A549 (cell line): Measurements from ENCODE around the gene BRMS1. TPM values are rescaled to one million over a fixed set of nuclear protein-coding genes. Genes with fewer than 3 reads are reported as not detected.

Experiments used
- ATAC-seq, 2 experiments: fragments of 200-7000 bp in 1 of 2; fragments of >200 bp in 1 of 2; cut with Nextera tagmentation in 1 of 2; cut with Tn5 transposase in 1 of 2; 3 replicates each; pipeline versions ENCODE4 v1.8.0 to v1.9.1; 2018 to 2020; ENCODE audit warnings: mild to moderate bottlenecking in 1 of 2, moderate library complexity in 1 of 2
- CTCF ChIA-PET: fragments of 300-600 bp; sonication (Branson Sonifier 250); formaldehyde crosslinking; extraction: SDS; loops from one replicate; lab custom pipeline; 2021; ENCODE audit warnings: antibody characterized with exemption, inconsistent platforms; lab: Yijun Ruan, JAX
- POLR2A ChIA-PET: fragments of 350-600 bp; formaldehyde crosslinking; extraction: SDS; loops from one replicate; lab custom pipeline; 2021; ENCODE audit warnings: antibody characterized with exemption, inconsistent platforms; lab: Yijun Ruan, JAX
- DNase-seq, 2 experiments: peaks; one replicate each; pipeline versions ENCODE4 v3.0.0 to v3.0.0-alpha.2; 2011 to 2016; ENCODE audit warnings: low read depth in 1 of 2, low spot score in 1 of 2
- FAIRE-seq: peaks from 2 replicates; lab custom pipeline; 2011; peaks lifted over from hg19 to GRCh38; lab: Jason Lieb, UNC
- H3K27ac ChIP-seq, 2 experiments: fragments of >200 bp; sonication (Bioruptor Twin); formaldehyde crosslinking; 3 replicates each; pipeline ENCODE4 v1.5.1; 2016 to 2017
- H3K4me1 ChIP-seq: fragments of >200 bp; sonication (Bioruptor Twin); formaldehyde crosslinking; 3 replicates; pipeline ENCODE4 v1.6.1; 2016
- H3K4me2 ChIP-seq: fragments of >200 bp; sonication (Bioruptor Twin); formaldehyde crosslinking; 3 replicates; pipeline ENCODE4 v1.6.1; 2016
- H3K4me3 ChIP-seq: fragments of >200 bp; sonication (Bioruptor Twin); formaldehyde crosslinking; 3 replicates; pipeline ENCODE4 v1.5.1; 2016
- H3K9me3 ChIP-seq: fragments of >200 bp; sonication (Bioruptor Twin); formaldehyde crosslinking; 3 replicates; pipeline ENCODE4 v1.6.1; 2016
- BHLHE40 ChIP-seq: IDR thresholded peaks from 2 replicates; pipeline ENCODE4 v1.6.1; 2012; ENCODE audit warnings: low read depth, low read length, inconsistent platforms
- CBX8 ChIP-seq: fragments of 200-600 bp; sonication (generic); IDR thresholded peaks from 2 replicates; pipeline ENCODE4 v1.6.1; 2016
- CEBPB ChIP-seq, 2 experiments: fragments of >200 bp in 1 of 2; sonication (Bioruptor Twin) in 1 of 2; formaldehyde crosslinking in 1 of 2; IDR thresholded peaks; 2 replicates each; pipeline ENCODE4 v1.6.1; 2012 to 2016
- CHD2 ChIP-seq: fragments of 150-350 bp; IDR thresholded peaks from 2 replicates; pipeline ENCODE4 v1.6.1; 2014; ENCODE audit warnings: low read length; ENCODE audit not compliant: partially characterized antibody
- CTCF ChIP-seq: fragments of >200 bp; sonication (Bioruptor Twin); formaldehyde crosslinking; IDR thresholded peaks from 3 replicates; pipeline ENCODE4 v1.5.1; 2016
- E2F6 ChIP-seq: IDR thresholded peaks from 2 replicates; pipeline ENCODE4 v1.6.1; 2012; ENCODE audit warnings: low read depth, borderline replicate concordance
- EHF ChIP-seq: fragments of 250-450 bp; sonication (Bioruptor Pico); IDR thresholded peaks from 2 replicates; pipeline ENCODE4 v1.5.0; 2020; ENCODE audit warnings: mild to moderate bottlenecking
- FOSB ChIP-seq: fragments of 250-450 bp; sonication (Bioruptor Pico); IDR thresholded peaks from 2 replicates; pipeline ENCODE4 v1.5.0; 2020; ENCODE audit warnings: mild to moderate bottlenecking, moderate library complexity
- FOSL2 ChIP-seq, 2 experiments: fragments of 450-650 bp in 1 of 2; fragments of >200 bp in 1 of 2; sonication (Bioruptor Twin) in 1 of 2; formaldehyde crosslinking; IDR thresholded peaks; 2 replicates each; pipeline versions ENCODE4 v1.5.0 to v1.6.1; 2016 to 2020; ENCODE audit warnings: mild to moderate bottlenecking in 1 of 2, moderate library complexity in 1 of 2
- FOXS1 ChIP-seq: fragments of 250-450 bp; sonication (Bioruptor Pico); IDR thresholded peaks from 2 replicates; pipeline ENCODE4 v1.5.0; 2020; ENCODE audit warnings: mild to moderate bottlenecking, moderate library complexity
- GATA3 ChIP-seq: IDR thresholded peaks from 2 replicates; pipeline ENCODE4 v1.6.1; 2012; ENCODE audit warnings: borderline replicate concordance
- HDAC2 ChIP-seq: fragments of 200-600 bp; sonication (generic); IDR thresholded peaks from 2 replicates; pipeline ENCODE4 v1.6.1; 2016
- HES2 ChIP-seq: fragments of >200 bp; sonication (Bioruptor Twin); formaldehyde crosslinking; IDR thresholded peaks from 2 replicates; pipeline ENCODE4 v1.6.1; 2016
- HEYL ChIP-seq: fragments of 250-450 bp; sonication (Bioruptor Pico); IDR thresholded peaks from 2 replicates; pipeline ENCODE4 v1.8.0; 2021; ENCODE audit warnings: mild to moderate bottlenecking, moderate library complexity
- HMGXB4 ChIP-seq: fragments of 250-450 bp; sonication (Bioruptor Pico); IDR thresholded peaks from 2 replicates; pipeline ENCODE4 v1.5.0; 2021; ENCODE audit warnings: mild to moderate bottlenecking, moderate library complexity, borderline replicate concordance
- JUN ChIP-seq, 2 experiments: fragments of >200 bp; sonication (Bioruptor Twin); formaldehyde crosslinking; IDR thresholded peaks; 2 replicates in 1 of 2; 3 replicates in 1 of 2; pipeline ENCODE4 v1.6.1; 2016 to 2017
- KDM5A ChIP-seq: fragments of 200-600 bp; sonication (generic); IDR thresholded peaks from 2 replicates; pipeline ENCODE4 v1.6.1; 2016; ENCODE audit warnings: antibody characterized with exemption, mild to moderate bottlenecking
- MAFK ChIP-seq: fragments of 450-650 bp; IDR thresholded peaks from 2 replicates; pipeline ENCODE4 v1.6.1; 2014; ENCODE audit not compliant: partially characterized antibody
- MYC ChIP-seq: IDR thresholded peaks from 2 replicates; pipeline ENCODE4 v1.6.1; 2012; ENCODE audit warnings: mild to moderate bottlenecking, inconsistent platforms, low read length, improper control_type of control experiment, borderline replicate concordance
- NPAS2 ChIP-seq: fragments of 250-450 bp; sonication (Bioruptor Pico); IDR thresholded peaks from 2 replicates; pipeline ENCODE4 v1.8.0; 2022; ENCODE audit warnings: mild to moderate bottlenecking, moderate library complexity, borderline replicate concordance
- NR3C1 ChIP-seq: fragments of >200 bp; sonication (Bioruptor Twin); formaldehyde crosslinking; IDR thresholded peaks from 3 replicates; pipeline ENCODE4 v1.6.1; 2017
- PBX3 ChIP-seq: IDR thresholded peaks from 2 replicates; pipeline ENCODE4 v1.6.1; 2012
- PHF8 ChIP-seq: fragments of 200-600 bp; sonication (generic); IDR thresholded peaks from 2 replicates; pipeline ENCODE4 v1.6.1; 2016; ENCODE audit warnings: low read depth, mild to moderate bottlenecking, antibody characterized with exemption, moderate library complexity, borderline replicate concordance
- POLR2A ChIP-seq: IDR thresholded peaks from 2 replicates; pipeline ENCODE4 v1.6.1; 2012; ENCODE audit warnings: mild to moderate bottlenecking, low read length
- POLR2AphosphoS2 ChIP-seq: conservative IDR thresholded peaks from 2 replicates; pipeline ENCODE4 v1.6.1; 2012; ENCODE audit warnings: low read length, improper control_type of control experiment, inconsistent platforms
- RARB ChIP-seq: fragments of 250-450 bp; sonication (Bioruptor Pico); IDR thresholded peaks from 2 replicates; pipeline ENCODE4 v1.8.0; 2021; ENCODE audit warnings: mild to moderate bottlenecking, moderate library complexity
- RCOR1 ChIP-seq: fragments of 150-350 bp; IDR thresholded peaks from 2 replicates; pipeline ENCODE4 v1.6.1; 2014; ENCODE audit warnings: antibody characterized with exemption, low read length, low read depth
- SMC3 ChIP-seq: fragments of >200 bp; sonication (Bioruptor Twin); formaldehyde crosslinking; IDR thresholded peaks from 3 replicates; pipeline ENCODE4 v1.6.1; 2018; ENCODE audit warnings: inconsistent platforms
- SREBF2 ChIP-seq: fragments of 450-650 bp; IDR thresholded peaks from 2 replicates; pipeline ENCODE4 v1.6.1; 2014; ENCODE audit warnings: mild to moderate bottlenecking, moderate library complexity
- TFCP2L1 ChIP-seq: fragments of 250-450 bp; sonication (Bioruptor Pico); IDR thresholded peaks from 2 replicates; pipeline ENCODE4 v1.5.0; 2021; ENCODE audit warnings: mild to moderate bottlenecking
- ZNF302 ChIP-seq: fragments of 250-450 bp; sonication (Bioruptor Pico); IDR thresholded peaks from 2 replicates; pipeline ENCODE4 v1.9.0; 2021; ENCODE audit warnings: inconsistent platforms, mild to moderate bottlenecking, moderate library complexity
- ZSCAN20 ChIP-seq: fragments of 250-450 bp; sonication (Bioruptor Pico); IDR thresholded peaks from 2 replicates; pipeline ENCODE4 v1.8.0; 2022; ENCODE audit warnings: mild to moderate bottlenecking, moderate library complexity
- WGBS: methylation state at CpG from one replicate; pipeline ENCODE4 v1.1.6; 2017; ENCODE audit errors: missing lambda C conversion rate; 5-methylcytosine and 5-hydroxymethylcytosine counted together
- polyA plus RNA-seq, 4 experiments: library from polyadenylated mRNA; depleted of rRNA in 3 of 4; stranded (reverse); fragments of >200 nt; fragmentation: RNase III in 1 of 4; extraction: RNeasy Plus Mini Kit Qiagen cat#74134 plus additional on column Dnase treatment in 1 of 4; gene quantifications; 2 replicates in 3 of 4; 3 replicates in 1 of 4; pipeline ENCODE4 v1.2.3, GENCODE V29; 2011 to 2017

The BRMS1 gene
- polyA plus RNA-seq, 2 of the 4 experiments (the other 2 are of a cell fraction) = 56.2 to 90.8 TPM

GRCh38 chr11:66312549-66313320 lies 32.2 kb downstream of the BRMS1 start:
- POLR2A ChIA-PET = interaction anchor here (0.5 to 3.0 kb wide), 18 partner anchors 9 to 391 kb away, joined by 3 to 42 read pairs (median 4); partner anchors contain the start of genes BRMS1, DPP3, MRPL11 and RIN1
- FAIRE-seq (no peak), ATAC-seq (peak; percentile 75 to 93), DNase-seq (peak; percentile 94 to 98)
- CTCF ChIA-PET = interaction anchor here (0.5 to 12.2 kb wide), 20 partner anchors 9 to 298 kb away, joined by 3 to 247 read pairs (median 12); partner anchors contain the start of genes B4GAT1, BRMS1, RIN1 and TMEM151A
- TF ChIP-seq ZSCAN20 (no peak), FOXS1 (CRISPR knock-in tag) (no peak), HEYL (CRISPR knock-in tag) (no peak), E2F6 (0 out of 2 replicates have a peak, but pooled peaks have one; percentile 44), POLR2A (peak; percentile 41), PHF8 (peak; percentile 24; the same call in 1 of the 2 replicates), SMC3 (no peak), CBX8 (no peak)
- Histone ChIP-seq H3K4me2 (peak overlapping the region; percentile 79), H3K9me3 (no peaks in the 10 kb centered on the region), H3K4me1 (peaks cover 17% of the 10 kb centered on the region), H3K4me3 (peak overlapping the region; percentile 42), H3K27ac (peak overlapping the region; percentile 72 to 88)
- WGBS = 8% methylated on average over 42 of the region's 52 CpGs

- Histone ChIP-seq H3K4me2 (peak overlapping the region; percentile 79), H3K4me3 (peak overlapping the region; percentile 42), H3K27ac (peak overlapping the region; percentile 76 to 88), H3K9me3 (no peaks in the 10 kb centered on the region), H3K4me1 (peaks cover 13% of the 10 kb centered on the region)
- ATAC-seq = peak; percentile 83 to 89
- peak; percentile 49 for FAIRE-seq
- 3% methylated on average over 28 of the region's 44 CpGs for WGBS
- ChIA-PET POLR2A (interaction anchor here (0.7 to 3.0 kb wide), 16 partner anchors 10 to 168 kb away, joined by 3 to 42 read pairs (median 4); partner anchors contain the start of genes BRMS1, DPP3, MRPL11 and RIN1), CTCF (interaction anchor here (0.5 to 12.2 kb wide), 32 partner anchors 8 to 685 kb away, joined by 3 to 247 read pairs (median 6); partner anchors contain the start of genes B4GAT1, BRMS1, MRPL11 and RIN1)
- peak; percentile 93 to 98 for DNase-seq
- no peak for TF ChIP-seq FOSL2 (IDR thresholded peaks at IDR 0.05)
- no peak for TF ChIP-seq FOSL2 (CRISPR knock-in tag; IDR thresholded peaks at IDR 0.05)
- TF ChIP-seq KDM5A = no peak
- peak; percentile 75; the same call in 1 of the 2 replicates for TF ChIP-seq HMGXB4 (CRISPR knock-in tag)
- TF ChIP-seq MAFK = no peak
- no peak for TF ChIP-seq HDAC2
- peak; percentile 97 for TF ChIP-seq SMC3
- TF ChIP-seq JUN (IDR thresholded peaks at IDR 0.05) = no peak
- TF ChIP-seq NR3C1 = no peak
- TF ChIP-seq SREBF2 = no peak
- no peak for TF ChIP-seq FOSB (CRISPR knock-in tag)
- TF ChIP-seq NPAS2 (CRISPR knock-in tag) = no peak
- TF ChIP-seq HES2 = no peak
- TF ChIP-seq CEBPB (IDR thresholded peaks at IDR 0.05) = no peak
- TF ChIP-seq POLR2AphosphoS2 = no peak
- peak; percentile 98 for TF ChIP-seq CTCF
- TF ChIP-seq GATA3 = no peak
- TF ChIP-seq ZNF302 (CRISPR knock-in tag) = no peak
- TF ChIP-seq RARB (CRISPR knock-in tag) = no peak
- TF ChIP-seq PBX3 = no peak
- no peak for TF ChIP-seq MYC
- no peak for TF ChIP-seq TFCP2L1 (CRISPR knock-in tag)
- TF ChIP-seq RCOR1 = no peak
- TF ChIP-seq EHF (CRISPR knock-in tag) = no peak
- no peak for TF ChIP-seq BHLHE40
- TF ChIP-seq FOXS1 (CRISPR knock-in tag) = no peak
- no peak for TF ChIP-seq CHD2
- TF ChIP-seq ZSCAN20 = no peak
Observed at GRCh38 chr11:66311965-66312548, 32.8 kb downstream of the BRMS1 start.
